Glutamatergic neuron (in vitro differentiated cells): ENCODE results near the gene IL2RG. TPM values are rescaled to one million over a fixed set of nuclear protein-coding genes. Genes with fewer than 3 reads are reported as not detected.
A peak's percentile ranks its signal among the peaks of the same experiment; 100 is the strongest.

Source experiments
- DNase-seq: peaks from one replicate; pipeline ENCODE4 v3.0.0; 2022
- H3K27ac Mint-ChIP-seq: one replicate; pipeline ENCODE4 v1.8.0; 2020; ENCODE audit warnings: mild to moderate bottlenecking, mixed read lengths, inconsistent platforms; ENCODE audit not compliant: unreplicated experiment
- H3K27me3 Mint-ChIP-seq: one replicate; pipeline ENCODE4 v1.8.0; 2020; ENCODE audit warnings: mild to moderate bottlenecking, moderate library complexity, mixed read lengths, inconsistent platforms; ENCODE audit not compliant: unreplicated experiment
- H3K36me3 Mint-ChIP-seq: one replicate; pipeline ENCODE4 v1.8.0; 2020; ENCODE audit warnings: mild to moderate bottlenecking, mixed read lengths, inconsistent platforms; ENCODE audit not compliant: unreplicated experiment
- H3K4me1 Mint-ChIP-seq: one replicate; pipeline ENCODE4 v1.8.0; 2020; ENCODE audit warnings: mild to moderate bottlenecking, low read depth, mixed read lengths, inconsistent platforms; ENCODE audit not compliant: unreplicated experiment
- H3K4me3 Mint-ChIP-seq: one replicate; pipeline ENCODE4 v1.8.0; 2020; ENCODE audit warnings: mild to moderate bottlenecking, mixed read lengths, inconsistent platforms; ENCODE audit not compliant: unreplicated experiment
- H3K9me3 Mint-ChIP-seq: one replicate; pipeline ENCODE4 v1.8.0; 2020; ENCODE audit warnings: mild to moderate bottlenecking, moderate library complexity, mixed read lengths, inconsistent platforms; ENCODE audit not compliant: unreplicated experiment
- CTCF ChIP-seq: fragments of 200-600 bp; sonication (generic); IDR thresholded peaks from one replicate; pipeline ENCODE4 v1.5.0; 2021; ENCODE audit not compliant: partially characterized antibody, unreplicated experiment
- total RNA-seq: library from RNA; stranded (reverse); fragmentation: NEBNext Ultra II Directional; extraction: Animal tissue kit (Norgen Biotek cat#: 25700); gene quantifications from one replicate; pipeline ENCODE4 v1.2.1, GENCODE V29; 2021; ENCODE audit not compliant: unreplicated experiment

Gene IL2RG
- total RNA-seq, 1 donor from 2014 or later: not detected

GRCh38 chrX:71109051-71109450 is 2.3 kb downstream of the IL2RG start:
- no peak for DNase-seq
- H3K27me3 Mint-ChIP-seq: peaks cover 2% of the 10 kb centered on the region
- peaks cover 2% of the 10 kb centered on the region for H3K9me3 Mint-ChIP-seq
- TF ChIP-seq CTCF: no peak
- H3K36me3 Mint-ChIP-seq: no peaks in the 10 kb centered on the region
- no peak overlapping the region for H3K4me3 Mint-ChIP-seq
- peaks cover 20% of the 10 kb centered on the region for H3K4me1 Mint-ChIP-seq
- H3K27ac Mint-ChIP-seq: no peak overlapping the region

GRCh38 chrX:71107762-71108360 is 3.5 kb downstream of the IL2RG start:
- Mint-ChIP-seq H3K9me3 (peaks cover 2% of the 10 kb centered on the region), H3K27ac (peak overlapping the region; percentile 80), H3K4me3 (no peak overlapping the region), H3K36me3 (no peaks in the 10 kb centered on the region), H3K4me1 (peaks cover 22% of the 10 kb centered on the region), H3K27me3 (peaks cover 2% of the 10 kb centered on the region)
- no peak for DNase-seq
- no peak for TF ChIP-seq CTCF

GRCh38 chrX:71107245-71107644 is 4.1 kb downstream of the IL2RG start:
- H3K4me3 Mint-ChIP-seq: no peak overlapping the region
- TF ChIP-seq CTCF: no peak
- no peaks in the 10 kb centered on the region for H3K36me3 Mint-ChIP-seq
- H3K9me3 Mint-ChIP-seq: peaks cover 2% of the 10 kb centered on the region
- peaks cover 22% of the 10 kb centered on the region for H3K4me1 Mint-ChIP-seq
- DNase-seq: no peak
- peaks cover 2% of the 10 kb centered on the region for H3K27me3 Mint-ChIP-seq
- H3K27ac Mint-ChIP-seq: peak overlapping the region; percentile 55

GRCh38 chrX:71106427-71106826 is 5.0 kb downstream of the IL2RG start, which contains the start of gene CXorf65:
Gene CXorf65 (minus strand): TSS chrX:71106740. CDS start chrX:71106556, 184 bp downstream.
- H3K36me3 Mint-ChIP-seq: no peaks in the 10 kb centered on the region
- DNase-seq: no peak
- H3K4me1 Mint-ChIP-seq: peaks cover 27% of the 10 kb centered on the region
- H3K27ac Mint-ChIP-seq: peak within 1 kb of the TSS; percentile 55
- no peak for TF ChIP-seq CTCF
- peaks cover 2% of the 10 kb centered on the region for H3K27me3 Mint-ChIP-seq
- H3K4me3 Mint-ChIP-seq: no peak within 1 kb of the TSS
- H3K9me3 Mint-ChIP-seq: peaks cover 2% of the 10 kb centered on the region

- H3K9me3 Mint-ChIP-seq: peaks cover 2% of the 10 kb centered on the region
- H3K4me3 Mint-ChIP-seq: no peak overlapping the region
- H3K36me3 Mint-ChIP-seq: no peaks in the 10 kb centered on the region
- H3K27ac Mint-ChIP-seq: no peak overlapping the region
- H3K4me1 Mint-ChIP-seq: peaks cover 32% of the 10 kb centered on the region
- peaks cover 2% of the 10 kb centered on the region for H3K27me3 Mint-ChIP-seq
- no peak for TF ChIP-seq CTCF
- no peak for DNase-seq
These were observed 5.7 kb downstream of the IL2RG start for GRCh38 chrX:71105628-71106027.
